Peyer's patch (tissue), 4 donors: ENCODE measurements around the gene FAM24B. TPM values are rescaled to one million over a fixed set of nuclear protein-coding genes. Genes with fewer than 3 reads are reported as not detected.
"Not testable (repeated sequence)": the region's sequence is repeated elsewhere in the genome, so short reads cannot be mapped to it uniquely, and the experiment has no call there.

Experiments used
- DNase-seq, 3 donors: peaks; one replicate each; pipeline ENCODE4 v3.0.0-alpha.2; 2017 to 2019
- H3K27ac ChIP-seq, 4 donors: fragments of 200-600 bp; sonication (generic); one replicate each; pipeline ENCODE4 v1.5.1; 2016 to 2019
- H3K27me3 ChIP-seq, 2 donors: fragments of 200-600 bp; sonication (generic); one replicate each; pipeline ENCODE4 v1.5.1; 2019
- H3K36me3 ChIP-seq, 3 donors: fragments of 200-600 bp; sonication (generic); one replicate each; pipeline ENCODE4 v1.5.1; 2016 to 2019
- H3K4me1 ChIP-seq, 4 donors: fragments of 200-600 bp; sonication (generic); one replicate each; pipeline ENCODE4 v1.5.1; 2016 to 2019
- H3K4me3 ChIP-seq, 4 donors: fragments of 200-600 bp; sonication (generic); 1 replicate in 3 of 4; 2 replicates in 1 of 4; pipeline ENCODE4 v1.5.1; 2016 to 2019; ENCODE audit warnings: mild to moderate bottlenecking in 1 of 4
- H3K9me3 ChIP-seq, 4 donors: fragments of 200-600 bp; sonication (generic); one replicate each; pipeline ENCODE4 v1.5.1; 2016 to 2019; ENCODE audit warnings: mild to moderate bottlenecking in 1 of 4
- CTCF ChIP-seq, 6 experiments: fragments of 450-650 bp in 4 of 6; fragments of 200-600 bp in 2 of 6; sonication (generic) in 1 of 6; IDR thresholded peaks; one replicate each; pipeline ENCODE4 v1.5.1; 2017 to 2019; ENCODE audit warnings: antibody characterized with exemption in 6 of 6, mild to moderate bottlenecking in 3 of 6, moderate library complexity in 1 of 6
- POLR2A ChIP-seq, 2 donors: fragments of 450-650 bp; IDR thresholded peaks; one replicate each; pipeline ENCODE4 v1.5.1; 2017; ENCODE audit warnings: antibody characterized with exemption in 2 of 2, mild to moderate bottlenecking in 2 of 2, moderate library complexity in 2 of 2
- total RNA-seq, 4 donors: library from RNA; depleted of rRNA; stranded (reverse); fragments of >200 nt; gene quantifications; one replicate each; pipeline ENCODE4 v1.1.0, GENCODE V29; 2016

Gene FAM24B
- total RNA-seq, 4 donors from 2014 or later: 3.7 to 6.0 (median 4.9) TPM

- no peak overlapping the region for H3K4me3 ChIP-seq
- H3K27me3 ChIP-seq: no peaks in the 10 kb centered on the region
- DNase-seq: no peak
- H3K27ac ChIP-seq: no peak overlapping the region
- no peaks in the 10 kb centered on the region for H3K36me3 ChIP-seq
- H3K9me3 ChIP-seq: no peaks in the 10 kb centered on the region
- H3K4me1 ChIP-seq: no peaks in the 10 kb centered on the region
- no peak for TF ChIP-seq CTCF (IDR thresholded peaks at IDR 0.05)
- no peak for TF ChIP-seq POLR2A (IDR thresholded peaks at IDR 0.05)
Observed at GRCh38 chr10:122863216-122864193, 15.9 kb downstream of the FAM24B start.

GRCh38 chr10:122861711-122862161 is 17.6 kb downstream of the FAM24B start:
- H3K27ac ChIP-seq: no peak overlapping the region
- H3K36me3 ChIP-seq: no peaks in the 10 kb centered on the region
- no peak overlapping the region for H3K4me3 ChIP-seq
- no peaks in the 10 kb centered on the region for H3K4me1 ChIP-seq
- no peak for DNase-seq
- no peaks in the 10 kb centered on the region for H3K9me3 ChIP-seq
- TF ChIP-seq POLR2A (IDR thresholded peaks at IDR 0.05): no peak
- TF ChIP-seq CTCF (IDR thresholded peaks at IDR 0.05): no peak
- H3K27me3 ChIP-seq: no peaks in the 10 kb centered on the region

- Histone ChIP-seq H3K4me1 (no peaks in the 10 kb centered on the region), H3K4me3 (no peak overlapping the region), H3K36me3 (no peaks in the 10 kb centered on the region), H3K9me3 (no peaks in the 10 kb centered on the region), H3K27ac (no peak overlapping the region), H3K27me3 (no peaks in the 10 kb centered on the region)
- no peak for TF ChIP-seq CTCF (IDR thresholded peaks at IDR 0.05)
- TF ChIP-seq POLR2A (IDR thresholded peaks at IDR 0.05): no peak
- DNase-seq: no peak
Observed at GRCh38 chr10:122859527-122859926, 19.9 kb downstream of the FAM24B start.

- H3K36me3 ChIP-seq, DNase-seq, H3K4me1 ChIP-seq, H3K27me3 ChIP-seq, H3K27ac ChIP-seq, H3K9me3 ChIP-seq, H3K4me3 ChIP-seq: not testable (repeated sequence)
Observed at GRCh38 chr10:122858042-122858441, 21.3 kb downstream of the FAM24B start.

GRCh38 chr10:122856902-122857301 is 22.5 kb downstream of the FAM24B start:
- Histone ChIP-seq H3K4me1 (no peaks in the 10 kb centered on the region), H3K9me3 (no peaks in the 10 kb centered on the region), H3K36me3 (peaks cover 0 to 6% (median 0%) of the 10 kb centered on the region in 3 donors), H3K27me3 (no peaks in the 10 kb centered on the region), H3K4me3 (no peak overlapping the region), H3K27ac (no peak overlapping the region)
- DNase-seq: no peak
- no peak for TF ChIP-seq POLR2A (IDR thresholded peaks at IDR 0.05)
- no peak for TF ChIP-seq CTCF (IDR thresholded peaks at IDR 0.05)

GRCh38 chr10:122855745-122856144 is 23.6 kb downstream of the FAM24B start:
- Histone ChIP-seq H3K9me3 (no peaks in the 10 kb centered on the region), H3K27me3 (no peaks in the 10 kb centered on the region), H3K36me3 (peaks cover 0 to 6% (median 0%) of the 10 kb centered on the region in 3 donors), H3K4me1 (no peaks in the 10 kb centered on the region), H3K4me3 (no peak overlapping the region), H3K27ac (no peak overlapping the region)
- TF ChIP-seq CTCF (IDR thresholded peaks at IDR 0.05): no peak
- TF ChIP-seq POLR2A (IDR thresholded peaks at IDR 0.05): no peak
- DNase-seq: no peak
